ENCODE results near the gene LRP1B.
"Not testable (repeated sequence)": the region's sequence is repeated elsewhere in the genome, so short reads cannot be mapped to it uniquely, and the experiment has no call there.

Gene LRP1B

DNA sequence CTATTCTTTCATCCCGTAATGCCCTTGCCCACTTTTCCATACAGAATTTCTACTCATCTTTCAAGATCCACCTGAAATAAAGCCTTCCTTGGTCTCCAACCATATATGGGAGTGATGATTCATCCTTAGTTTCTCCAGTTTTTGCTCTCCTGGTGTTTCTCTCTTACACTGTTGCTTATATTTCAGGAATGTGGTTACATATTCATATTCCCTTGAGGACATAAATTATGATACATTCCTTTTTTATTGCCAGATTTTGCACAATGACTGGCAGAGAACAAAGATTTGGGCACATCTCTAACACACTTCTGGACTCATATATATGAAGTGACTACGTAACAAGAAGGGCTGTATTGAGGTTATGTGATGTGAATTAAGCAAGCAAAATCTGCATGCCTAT lies 1777.3 kb downstream of the LRP1B start:
- TF ChIP-seq, protein P1, sequence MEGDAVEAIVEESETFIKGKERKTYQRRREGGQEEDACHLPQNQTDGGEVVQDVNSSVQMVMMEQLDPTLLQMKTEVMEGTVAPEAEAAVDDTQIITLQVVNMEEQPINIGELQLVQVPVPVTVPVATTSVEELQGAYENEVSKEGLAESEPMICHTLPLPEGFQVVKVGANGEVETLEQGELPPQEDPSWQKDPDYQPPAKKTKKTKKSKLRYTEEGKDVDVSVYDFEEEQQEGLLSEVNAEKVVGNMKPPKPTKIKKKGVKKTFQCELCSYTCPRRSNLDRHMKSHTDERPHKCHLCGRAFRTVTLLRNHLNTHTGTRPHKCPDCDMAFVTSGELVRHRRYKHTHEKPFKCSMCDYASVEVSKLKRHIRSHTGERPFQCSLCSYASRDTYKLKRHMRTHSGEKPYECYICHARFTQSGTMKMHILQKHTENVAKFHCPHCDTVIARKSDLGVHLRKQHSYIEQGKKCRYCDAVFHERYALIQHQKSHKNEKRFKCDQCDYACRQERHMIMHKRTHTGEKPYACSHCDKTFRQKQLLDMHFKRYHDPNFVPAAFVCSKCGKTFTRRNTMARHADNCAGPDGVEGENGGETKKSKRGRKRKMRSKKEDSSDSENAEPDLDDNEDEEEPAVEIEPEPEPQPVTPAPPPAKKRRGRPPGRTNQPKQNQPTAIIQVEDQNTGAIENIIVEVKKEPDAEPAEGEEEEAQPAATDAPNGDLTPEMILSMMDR (IDR thresholded peaks at IDR 0.05; ENCODE audit: low read depth, low read length), result no peak
- H3K9me3 ChIP-seq, result no peaks in the 10 kb centered on the region
- no peaks in the 10 kb centered on the region for H3K27me3 ChIP-seq
- no peaks in the 10 kb centered on the region for H3K4me1 ChIP-seq
- H3K36me3 ChIP-seq, result no peaks in the 10 kb centered on the region
- H3K4me3 ChIP-seq (ENCODE audit: low read depth, low read length), result no peak overlapping the region
- no peak for DNase-seq

DNA sequence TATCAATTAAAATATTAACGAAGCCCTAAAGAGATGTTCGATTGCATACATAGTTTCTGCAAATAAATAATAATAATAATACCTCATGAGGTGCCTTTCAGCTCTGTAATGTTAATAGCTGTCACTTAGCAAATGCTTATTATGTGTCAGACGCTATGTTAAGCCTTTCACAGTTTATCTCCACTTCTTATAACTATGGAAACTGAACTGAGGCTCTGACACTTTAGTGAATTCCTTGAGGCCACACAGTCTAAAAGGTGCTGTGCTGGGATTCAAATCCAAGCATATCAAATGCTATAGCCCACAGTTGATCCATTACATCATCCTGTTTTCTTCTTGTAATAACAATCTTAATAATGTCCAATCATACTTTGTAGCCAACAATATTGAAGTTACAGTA lies 1779.1 kb downstream of the LRP1B start:
- Histone ChIP-seq H3K9me3 (no peaks in the 10 kb centered on the region), H3K27me3 (no peaks in the 10 kb centered on the region), H3K36me3 (no peaks in the 10 kb centered on the region), H3K4me3 (ENCODE audit: low read depth, low read length) (no peak overlapping the region), H3K4me1 (no peaks in the 10 kb centered on the region)
- TF ChIP-seq, protein P1 (IDR thresholded peaks at IDR 0.05; ENCODE audit: low read depth, low read length), result no peak
- DNase-seq, result no peak

DNA sequence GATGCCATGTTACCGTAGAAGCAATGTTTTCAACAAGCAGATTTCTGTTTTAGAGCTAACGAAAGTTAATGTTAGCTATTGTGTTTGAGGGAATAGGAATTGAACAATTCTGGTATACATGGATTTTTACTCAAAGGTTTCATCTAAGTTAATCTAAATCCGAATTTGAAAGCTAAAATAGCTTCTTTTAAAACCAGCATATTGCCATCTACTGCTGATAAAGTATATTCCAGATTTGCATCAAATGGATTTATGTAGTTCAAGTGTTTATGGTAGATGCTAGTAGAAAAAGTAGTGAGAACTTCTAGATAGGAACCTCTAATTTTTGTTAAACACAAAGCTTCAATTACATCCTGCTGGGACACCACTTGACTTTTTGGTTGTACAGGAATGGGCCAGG lies 1781.1 kb downstream of the LRP1B start:
- H3K4me3 ChIP-seq (ENCODE audit: low read depth, low read length), result no peak overlapping the region
- no peak for DNase-seq
- H3K9me3 ChIP-seq, result no peaks in the 10 kb centered on the region
- H3K4me1 ChIP-seq, result no peaks in the 10 kb centered on the region
- H3K36me3 ChIP-seq, result no peaks in the 10 kb centered on the region
- TF ChIP-seq, protein P1 (IDR thresholded peaks at IDR 0.05; ENCODE audit: low read depth, low read length), result no peak
- no peaks in the 10 kb centered on the region for H3K27me3 ChIP-seq

DNA sequence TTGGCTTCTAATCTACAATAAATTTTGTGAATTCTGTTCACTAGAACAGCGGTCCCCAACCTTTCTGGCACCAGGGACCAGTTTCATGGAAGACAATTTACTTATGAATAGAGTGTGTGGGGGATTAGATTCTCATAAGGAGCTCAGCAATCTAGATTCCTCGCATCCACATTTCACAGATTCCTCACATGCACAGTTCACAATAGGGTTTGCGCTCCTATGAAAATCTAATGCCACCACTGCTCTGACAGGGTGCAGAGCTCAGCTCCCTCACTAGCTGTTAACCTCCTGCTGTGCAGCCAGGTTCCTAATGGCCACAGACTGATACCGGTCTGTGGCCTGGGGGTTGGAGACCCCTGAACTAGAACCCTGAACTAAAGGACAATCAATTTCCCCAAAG lies 1782.0 kb downstream of the LRP1B start:
- Histone ChIP-seq H3K4me1 (no peaks in the 10 kb centered on the region), H3K27me3 (no peaks in the 10 kb centered on the region), H3K9me3 (no peaks in the 10 kb centered on the region), H3K36me3 (no peaks in the 10 kb centered on the region), H3K4me3 (ENCODE audit: low read depth, low read length) (no peak overlapping the region)
- TF ChIP-seq, protein P1 (IDR thresholded peaks at IDR 0.05; ENCODE audit: low read depth, low read length), result no peak
- no peak for DNase-seq

DNA sequence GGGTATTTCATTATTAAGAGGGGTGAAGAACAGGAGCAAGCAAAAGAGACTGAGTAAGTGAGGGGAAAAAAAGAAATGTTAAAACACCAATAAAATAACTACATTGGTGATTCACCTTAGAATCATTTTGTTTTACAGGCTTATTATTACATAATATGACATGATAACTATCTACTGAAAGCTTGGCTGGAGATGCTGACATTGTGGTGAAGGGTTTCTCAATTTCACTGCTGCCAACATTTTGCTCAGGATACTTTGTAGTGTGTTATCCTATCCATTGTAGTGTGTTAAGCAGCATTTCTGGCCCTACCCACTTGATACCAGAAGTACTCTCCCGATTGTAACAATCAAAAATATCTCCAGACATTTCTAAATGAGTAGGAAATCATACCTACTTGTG lies 1786.0 kb downstream of the LRP1B start:
- no peak for DNase-seq
- Histone ChIP-seq H3K4me1 (no peaks in the 10 kb centered on the region), H3K36me3 (no peaks in the 10 kb centered on the region), H3K27me3 (no peaks in the 10 kb centered on the region), H3K4me3 (ENCODE audit: low read depth, low read length) (no peak overlapping the region), H3K9me3 (no peaks in the 10 kb centered on the region)
- TF ChIP-seq, protein P1 (IDR thresholded peaks at IDR 0.05; ENCODE audit: low read depth, low read length), result no peak

DNA sequence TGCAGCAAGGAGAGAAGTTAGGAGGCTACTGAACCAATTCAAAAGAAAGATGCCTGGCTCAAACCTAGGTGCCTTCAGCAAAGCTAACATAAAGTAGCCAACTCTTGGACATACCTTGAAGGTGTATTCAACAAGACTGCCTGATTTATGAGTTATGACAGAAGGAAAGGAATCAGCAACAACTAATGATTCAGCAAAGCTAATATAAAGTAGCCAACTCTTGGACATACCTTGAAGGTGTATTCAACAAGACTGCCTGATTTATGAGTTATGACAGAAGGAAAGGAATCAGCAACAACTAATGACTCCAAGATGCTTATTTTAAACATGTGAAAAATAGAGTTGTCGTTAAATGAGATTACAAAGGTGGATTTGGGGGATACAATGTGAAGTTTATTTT lies 1786.5 kb downstream of the LRP1B start:
- not testable (repeated sequence) for H3K36me3 ChIP-seq; H3K27me3 ChIP-seq; DNase-seq; H3K9me3 ChIP-seq; H3K4me1 ChIP-seq; H3K4me3 ChIP-seq (ENCODE audit: low read depth, low read length)

DNA sequence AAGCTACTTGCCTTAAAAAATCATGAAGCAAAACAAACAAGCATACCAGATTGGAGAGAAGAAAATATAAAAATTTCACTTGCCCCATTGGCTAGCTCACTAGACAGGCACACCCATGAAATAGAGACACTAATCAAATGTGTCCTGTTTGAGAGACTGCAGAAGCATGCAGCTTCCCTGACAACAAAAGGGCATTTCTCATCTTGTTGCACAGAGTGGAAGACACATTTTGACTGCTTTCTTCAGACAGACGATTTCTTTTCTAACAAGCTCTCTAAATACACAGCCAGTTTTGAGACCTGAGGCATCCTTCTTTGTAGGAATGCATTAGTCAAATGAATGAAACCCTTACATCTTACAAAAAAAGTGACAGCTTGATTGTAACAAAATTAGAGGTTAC lies 1792.0 kb downstream of the LRP1B start:
- H3K4me1 ChIP-seq, result no peaks in the 10 kb centered on the region

More for the DNA sequence above, 1792.0 kb downstream of the LRP1B start:
- DNase-seq, result no peak
- Histone ChIP-seq H3K9me3 (no peaks in the 10 kb centered on the region), H3K36me3 (no peaks in the 10 kb centered on the region), H3K4me3 (ENCODE audit: low read depth, low read length) (no peak overlapping the region), H3K27me3 (no peaks in the 10 kb centered on the region)
- TF ChIP-seq, protein P1 (IDR thresholded peaks at IDR 0.05; ENCODE audit: low read depth, low read length), result no peak
